K562 (cell line): ENCODE measurements around the gene LDB1. TPM values are rescaled to one million over a fixed set of nuclear protein-coding genes. Genes with fewer than 3 reads are reported as not detected.

Experiments
- ARNT ChIP-seq, 2 experiments: fragments of 450-650 bp; IDR thresholded peaks; 2 replicates each; pipeline ENCODE4 v1.6.1; 2016; ENCODE audit warnings: mild to moderate bottlenecking in 1 of 2
- CCNT2 ChIP-seq: IDR thresholded peaks from 2 replicates; pipeline ENCODE4 v1.6.1; 2011; ENCODE audit warnings: borderline replicate concordance, low read depth, mild to moderate bottlenecking, moderate library complexity, mixed read lengths, low read length; ENCODE audit not compliant: insufficient read length; ENCODE audit errors: extremely low read depth
- ELF1 ChIP-seq: fragments of 200-800 bp; sonication (Bioruptor generic); IDR thresholded peaks from 2 replicates; pipeline ENCODE4 v1.6.1; 2016; ENCODE audit warnings: missing genetic modification characterization, missing compliant biosample characterization
- GTF3C2 ChIP-seq: IDR thresholded peaks from 3 replicates; pipeline ENCODE4 v1.6.1; 2011; ENCODE audit warnings: borderline replicate concordance, mild to moderate bottlenecking, moderate library complexity; ENCODE audit not compliant: insufficient read length; ENCODE audit errors: extremely low read depth
- IRF1 ChIP-seq: sonication (generic); formaldehyde crosslinking; IDR thresholded peaks from 2 replicates; pipeline ENCODE4 v1.8.0; 2022; ENCODE audit warnings: missing genetic modification reagents, mild to moderate bottlenecking, borderline replicate concordance
- NFRKB ChIP-seq: fragments of 450-650 bp; IDR thresholded peaks from 2 replicates; pipeline ENCODE4 v1.6.1; 2016; ENCODE audit warnings: low read depth
- OTX1 ChIP-seq: fragments of 450-650 bp; formaldehyde crosslinking; IDR thresholded peaks from 2 replicates; pipeline ENCODE4 v1.4.0; 2022; ENCODE audit warnings: mild to moderate bottlenecking
- PHF8 ChIP-seq: fragments of 200-600 bp; sonication (generic); IDR thresholded peaks from 2 replicates; pipeline ENCODE4 v1.6.1; 2012; ENCODE audit warnings: mixed run types, mild to moderate bottlenecking, inconsistent platforms, low read length, moderate library complexity, borderline replicate concordance
- SIN3A ChIP-seq, 2 experiments: fragments of 150-350 bp in 1 of 2; IDR thresholded peaks; 2 replicates each; pipeline ENCODE4 v1.6.1; 2011 to 2016; ENCODE audit warnings: borderline replicate concordance in 2 of 2, low read depth in 2 of 2, low read length in 2 of 2, mild to moderate bottlenecking in 2 of 2, moderate library complexity in 2 of 2; ENCODE audit not compliant: control insufficient read depth in 1 of 2
- USF2 ChIP-seq: sonication (generic); formaldehyde crosslinking; IDR thresholded peaks from 2 replicates; pipeline ENCODE4 v1.5.0; 2020; ENCODE audit warnings: missing genetic modification reagents
- WHSC1 ChIP-seq: IDR thresholded peaks from one replicate; pipeline ENCODE4 v1.6.1; 2012; ENCODE audit warnings: low read length, control low read depth, inconsistent platforms
- ZKSCAN8 ChIP-seq: fragments of 200-800 bp; sonication (Bioruptor generic); IDR thresholded peaks from 2 replicates; pipeline ENCODE4 v1.6.1; 2016; ENCODE audit warnings: missing genetic modification characterization, missing compliant biosample characterization
- ZNF175 ChIP-seq: fragments of 200-800 bp; sonication (Bioruptor generic); IDR thresholded peaks from 2 replicates; pipeline ENCODE4 v1.6.1; 2016; ENCODE audit warnings: low read depth, mild to moderate bottlenecking, missing genetic modification characterization, missing compliant biosample characterization
- ZNF347 ChIP-seq: fragments of 450-650 bp; formaldehyde crosslinking; IDR thresholded peaks from 2 replicates; pipeline ENCODE4 v1.4.0; 2020; ENCODE audit warnings: low read depth, mild to moderate bottlenecking, moderate library complexity
- ZNF589 ChIP-seq: fragments of 200-800 bp; sonication (Bioruptor generic); IDR thresholded peaks from 2 replicates; pipeline ENCODE4 v1.6.1; 2016; ENCODE audit warnings: low read depth, missing genetic modification characterization, missing compliant biosample characterization
- ZNF695 ChIP-seq: fragments of 450-650 bp; formaldehyde crosslinking; IDR thresholded peaks from 2 replicates; pipeline ENCODE4 v1.4.0; 2020; ENCODE audit warnings: mild to moderate bottlenecking, moderate library complexity
- polyA plus RNA-seq, 8 experiments: library from polyadenylated mRNA; depleted of rRNA in 4 of 8; stranded (reverse) in 5 of 8; unstranded in 3 of 8; fragments of >200 nt; fragmentation: Nextera tagmentation in 2 of 8; fragmentation: Illumina TruSeq in 1 of 8; extraction: Ambion mirVana in 2 of 8; extraction: Trizol in 1 of 8; gene quantifications; 2 replicates each; pipeline versions ENCODE4 v1.2.1 to v1.2.3, GENCODE V29; 2011 to 2014; ENCODE audit warnings: inconsistent platforms in 1 of 8, missing spikeins in 1 of 8
- total RNA-seq, 7 experiments: library from RNA; depleted of rRNA in 6 of 7; stranded (reverse); fragments of >200 nt in 6 of 7; fragmentation: Illumina TruSeq in 2 of 7; extraction: Trizol in 2 of 7; gene quantifications; 2 replicates each; pipeline versions ENCODE4 v1.2.1 to v1.2.3, GENCODE V29; 2011 to 2021; ENCODE audit warnings: low replicate concordance in 1 of 7
- TF ChIP-seq, protein P1 (sequence below): fragments of 250-450 bp; sonication (Bioruptor Pico); IDR thresholded peaks from 2 replicates; pipeline ENCODE4 v1.4.0; 2020; ENCODE audit warnings: mild to moderate bottlenecking, moderate library complexity, borderline replicate concordance
- TF ChIP-seq, protein P2 (sequence below): fragments of 250-450 bp; sonication (Bioruptor Pico); IDR thresholded peaks from 2 replicates; pipeline ENCODE4 v1.8.0; 2021; ENCODE audit warnings: borderline replicate concordance, mild to moderate bottlenecking, moderate library complexity; ENCODE audit not compliant: poor library complexity, severe bottlenecking
- TF ChIP-seq, protein P3 (sequence below): sonication (generic); formaldehyde crosslinking; IDR thresholded peaks from 2 replicates; pipeline ENCODE4 v1.8.1; 2023; ENCODE audit warnings: mild to moderate bottlenecking, missing genetic modification reagents

Gene LDB1
- total and polyA plus RNA-seq, 9 of the 15 experiments (the other 6 are each of a cell fraction or from before 2014, with no cell fraction given) = 1.9 to 137 (median 105) TPM

DNA sequence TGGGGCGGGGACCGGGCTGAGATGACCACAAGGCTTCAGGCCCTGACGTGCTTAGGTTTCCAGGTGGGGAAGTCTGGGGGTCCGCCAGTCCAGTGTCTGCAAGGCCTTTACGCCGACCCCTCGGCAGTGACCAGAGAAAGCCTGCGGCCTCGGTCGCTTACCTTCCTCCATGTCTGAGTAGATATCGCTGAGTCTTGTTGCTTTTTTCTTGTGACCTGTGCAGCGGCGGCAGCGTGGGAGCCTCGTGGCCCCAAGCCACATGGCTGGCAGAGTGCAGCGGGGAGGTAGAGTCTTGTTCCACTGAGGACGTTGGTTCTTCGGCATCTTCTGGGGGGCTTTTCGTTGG is 32.4 kb upstream of the LDB1 start (continued):
- no peak for TF ChIP-seq GTF3C2
- TF ChIP-seq ZNF589 (CRISPR knock-in tag) = no peak
- TF ChIP-seq NFRKB = no peak; the same call in 1 of the 2 replicates
- no peak for TF ChIP-seq CCNT2
- peak in 1 of 2 experiments; percentile 72; a peak in 1 of 4 replicates for TF ChIP-seq SIN3A (IDR thresholded peaks at IDR 0.05; ENCODE audit: borderline replicate concordance in 2 of 2, control insufficient read depth in 1 of 2, low read depth in 2 of 2, low read length in 2 of 2)
- no peak for TF ChIP-seq OTX1 (CRISPR knock-in tag)
- no peak for TF ChIP-seq ZNF175
- TF ChIP-seq, protein P1, sequence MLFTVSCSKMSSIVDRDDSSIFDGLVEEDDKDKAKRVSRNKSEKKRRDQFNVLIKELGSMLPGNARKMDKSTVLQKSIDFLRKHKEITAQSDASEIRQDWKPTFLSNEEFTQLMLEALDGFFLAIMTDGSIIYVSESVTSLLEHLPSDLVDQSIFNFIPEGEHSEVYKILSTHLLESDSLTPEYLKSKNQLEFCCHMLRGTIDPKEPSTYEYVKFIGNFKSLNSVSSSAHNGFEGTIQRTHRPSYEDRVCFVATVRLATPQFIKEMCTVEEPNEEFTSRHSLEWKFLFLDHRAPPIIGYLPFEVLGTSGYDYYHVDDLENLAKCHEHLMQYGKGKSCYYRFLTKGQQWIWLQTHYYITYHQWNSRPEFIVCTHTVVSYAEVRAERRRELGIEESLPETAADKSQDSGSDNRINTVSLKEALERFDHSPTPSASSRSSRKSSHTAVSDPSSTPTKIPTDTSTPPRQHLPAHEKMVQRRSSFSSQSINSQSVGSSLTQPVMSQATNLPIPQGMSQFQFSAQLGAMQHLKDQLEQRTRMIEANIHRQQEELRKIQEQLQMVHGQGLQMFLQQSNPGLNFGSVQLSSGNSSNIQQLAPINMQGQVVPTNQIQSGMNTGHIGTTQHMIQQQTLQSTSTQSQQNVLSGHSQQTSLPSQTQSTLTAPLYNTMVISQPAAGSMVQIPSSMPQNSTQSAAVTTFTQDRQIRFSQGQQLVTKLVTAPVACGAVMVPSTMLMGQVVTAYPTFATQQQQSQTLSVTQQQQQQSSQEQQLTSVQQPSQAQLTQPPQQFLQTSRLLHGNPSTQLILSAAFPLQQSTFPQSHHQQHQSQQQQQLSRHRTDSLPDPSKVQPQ (CRISPR knock-in tag) = no peak
- TF ChIP-seq USF2 (CRISPR knock-in tag) = no peak
- TF ChIP-seq ZNF695 (CRISPR knock-in tag) = no peak
- no peak for TF ChIP-seq IRF1
- no peak for TF ChIP-seq PHF8
- TF ChIP-seq, protein P2, sequence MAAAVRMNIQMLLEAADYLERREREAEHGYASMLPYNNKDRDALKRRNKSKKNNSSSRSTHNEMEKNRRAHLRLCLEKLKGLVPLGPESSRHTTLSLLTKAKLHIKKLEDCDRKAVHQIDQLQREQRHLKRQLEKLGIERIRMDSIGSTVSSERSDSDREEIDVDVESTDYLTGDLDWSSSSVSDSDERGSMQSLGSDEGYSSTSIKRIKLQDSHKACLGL (CRISPR knock-in tag) = no peak
- TF ChIP-seq ZNF347 (CRISPR knock-in tag) = no peak
- no peak for TF ChIP-seq ZKSCAN8
- TF ChIP-seq ARNT (IDR thresholded peaks at IDR 0.05) = no peak
- TF ChIP-seq, protein P3, sequence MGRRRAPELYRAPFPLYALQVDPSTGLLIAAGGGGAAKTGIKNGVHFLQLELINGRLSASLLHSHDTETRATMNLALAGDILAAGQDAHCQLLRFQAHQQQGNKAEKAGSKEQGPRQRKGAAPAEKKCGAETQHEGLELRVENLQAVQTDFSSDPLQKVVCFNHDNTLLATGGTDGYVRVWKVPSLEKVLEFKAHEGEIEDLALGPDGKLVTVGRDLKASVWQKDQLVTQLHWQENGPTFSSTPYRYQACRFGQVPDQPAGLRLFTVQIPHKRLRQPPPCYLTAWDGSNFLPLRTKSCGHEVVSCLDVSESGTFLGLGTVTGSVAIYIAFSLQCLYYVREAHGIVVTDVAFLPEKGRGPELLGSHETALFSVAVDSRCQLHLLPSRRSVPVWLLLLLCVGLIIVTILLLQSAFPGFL (CRISPR knock-in tag) = no peak
- no peak for TF ChIP-seq WHSC1
- TF ChIP-seq ELF1 (tag) = peak; percentile 55
